GM19324 (cell line): ENCODE data around the gene TRAPPC3L.

Source experiments
- ATAC-seq: cut with Tn5 transposase; IDR thresholded peaks from one replicate; pipeline ENCODE4 v1.9.1; 2021; ENCODE audit warnings: mild to moderate bottlenecking, moderate library complexity; ENCODE audit not compliant: unreplicated experiment, low FRiP score

The TRAPPC3L gene

DNA sequence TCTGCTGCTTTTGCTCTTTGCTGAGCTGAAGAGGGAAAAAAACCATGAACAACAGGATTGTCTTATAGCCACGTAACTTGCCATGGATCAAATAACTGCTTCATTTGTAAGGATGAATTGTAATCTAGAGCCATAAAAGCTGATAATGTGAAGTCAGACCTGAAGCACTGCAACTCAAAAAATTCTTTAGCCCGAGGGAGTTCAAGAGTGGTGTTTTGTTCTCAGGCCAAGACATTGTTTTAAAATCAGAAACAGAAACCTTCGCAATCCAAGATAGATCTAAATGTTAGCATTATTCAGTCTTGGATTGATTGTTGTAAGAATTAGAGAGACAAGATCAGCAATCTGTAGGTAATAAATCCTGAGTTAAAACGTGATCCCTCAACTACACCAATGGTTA, at the start of gene TRAPPC3L:
Gene TRAPPC3L (minus strand): TSS at position 34 of the 400 bp plus-strand sequence. CDS start 170 bp downstream, outside the sequence.
- no peak for ATAC-seq

DNA sequence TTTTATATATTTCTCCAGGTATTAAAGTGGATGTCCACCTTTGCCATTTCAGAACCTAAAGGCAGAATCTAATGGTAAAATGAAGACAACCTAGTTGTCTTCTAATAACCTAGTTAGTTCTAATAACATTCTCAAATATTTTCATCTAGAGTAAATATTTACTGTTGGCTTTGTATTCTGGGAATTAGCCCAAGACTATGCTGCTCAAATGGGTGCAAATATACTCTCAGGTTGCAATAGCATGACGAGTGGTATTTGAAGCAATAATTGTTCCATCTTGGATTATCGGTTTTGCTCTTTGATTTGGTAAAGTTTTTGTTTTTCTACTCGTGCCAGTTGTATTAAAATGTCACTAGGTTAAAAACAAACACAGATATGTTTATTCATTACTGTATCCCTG, 49.8 kb upstream of the TRAPPC3L start:
- no peak for ATAC-seq

DNA sequence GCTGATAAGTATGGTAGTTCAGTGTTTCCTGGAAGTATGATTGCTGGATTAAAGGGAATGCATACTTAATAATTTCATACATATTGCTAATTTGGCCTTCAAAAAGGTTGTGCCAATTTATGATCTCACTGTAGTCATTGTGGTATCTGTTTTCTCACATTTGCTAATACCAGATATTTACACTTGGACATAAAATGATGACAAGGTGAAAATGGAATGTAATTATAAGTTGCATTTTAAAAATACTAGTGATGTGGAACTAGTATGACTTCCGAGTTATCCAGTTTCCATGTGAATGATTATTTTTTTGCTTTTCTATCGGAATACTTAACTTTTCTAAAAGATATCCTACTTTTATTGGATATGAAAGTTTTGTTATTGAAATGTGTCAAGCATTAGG, 41.3 kb upstream of the TRAPPC3L start:
- ATAC-seq = no peak

DNA sequence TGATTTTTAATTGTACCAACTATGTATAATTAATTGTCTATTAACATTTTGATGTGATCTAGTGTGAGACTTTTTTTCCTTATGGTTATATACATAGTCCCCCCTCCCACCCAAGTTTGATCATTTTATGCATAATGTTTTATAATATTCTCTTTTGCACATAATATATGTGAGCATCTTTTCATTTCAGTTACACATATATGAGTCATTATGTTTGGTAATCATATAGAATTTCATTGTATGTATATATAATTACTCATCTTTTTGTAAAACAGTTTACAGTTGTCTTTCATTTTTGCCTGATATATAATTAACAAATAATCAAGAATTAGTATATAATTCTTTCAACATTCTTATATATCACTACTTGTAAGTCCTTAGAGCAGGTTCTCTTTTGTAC, 40.8 kb upstream of the TRAPPC3L start:
- no peak for ATAC-seq

DNA sequence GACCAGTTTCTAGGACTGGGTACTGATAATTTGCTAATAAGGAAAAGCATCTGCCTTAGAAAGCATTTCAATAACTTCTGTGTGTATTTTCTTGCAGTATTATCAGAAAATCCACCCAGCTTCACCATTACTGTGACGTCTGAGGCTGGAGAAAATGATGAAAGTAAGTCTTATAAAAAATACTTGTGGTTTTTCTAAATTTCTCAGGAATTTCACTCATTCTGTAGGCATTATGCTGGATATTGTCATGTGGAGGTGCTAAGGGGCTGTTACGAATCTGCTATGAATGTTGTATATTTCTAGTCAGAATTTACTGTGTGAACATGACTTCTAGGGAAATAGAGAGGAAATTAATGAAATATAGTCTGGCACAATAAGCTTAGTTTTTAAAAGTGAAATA, 34.7 kb upstream of the TRAPPC3L start:
- no peak for ATAC-seq

DNA sequence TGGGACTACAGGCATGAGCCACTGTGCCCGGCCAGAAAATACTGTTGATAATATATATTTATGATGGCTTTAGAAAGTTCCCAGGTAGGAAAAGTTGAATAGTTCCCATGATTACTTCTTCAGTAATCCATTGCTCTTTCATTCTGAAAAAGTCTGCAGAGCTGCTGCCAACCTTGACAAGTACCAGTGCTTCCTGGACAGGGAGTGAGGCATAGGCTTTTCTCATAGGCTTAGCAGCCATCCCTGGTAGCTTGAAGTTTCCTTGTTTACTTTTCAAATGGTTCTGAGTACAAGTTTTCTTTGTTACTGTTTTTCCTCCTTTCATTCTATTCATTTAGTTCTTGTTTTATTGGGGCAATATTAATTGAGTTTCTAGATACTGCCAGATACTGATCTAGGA, 33.7 kb upstream of the TRAPPC3L start:
- ATAC-seq = no peak

DNA sequence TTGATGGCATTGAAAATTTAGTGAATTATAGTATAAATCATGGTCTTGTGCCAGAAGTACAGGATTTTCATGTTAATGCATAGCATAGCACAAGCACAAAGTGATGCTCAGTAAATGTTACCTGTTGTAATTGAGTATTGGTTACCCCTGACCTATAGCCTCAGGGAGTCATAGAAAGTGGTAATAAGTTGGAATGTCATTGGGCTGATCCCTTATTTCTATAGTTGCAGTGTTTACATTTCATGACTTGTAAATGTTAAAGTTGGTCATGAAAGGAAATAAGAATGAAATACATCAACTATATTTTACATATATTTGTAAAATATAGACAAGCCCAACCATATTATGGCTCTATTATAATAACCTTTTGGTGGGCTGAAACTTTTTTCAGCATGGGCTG, 32.9 kb upstream of the TRAPPC3L start:
- no peak for ATAC-seq

DNA sequence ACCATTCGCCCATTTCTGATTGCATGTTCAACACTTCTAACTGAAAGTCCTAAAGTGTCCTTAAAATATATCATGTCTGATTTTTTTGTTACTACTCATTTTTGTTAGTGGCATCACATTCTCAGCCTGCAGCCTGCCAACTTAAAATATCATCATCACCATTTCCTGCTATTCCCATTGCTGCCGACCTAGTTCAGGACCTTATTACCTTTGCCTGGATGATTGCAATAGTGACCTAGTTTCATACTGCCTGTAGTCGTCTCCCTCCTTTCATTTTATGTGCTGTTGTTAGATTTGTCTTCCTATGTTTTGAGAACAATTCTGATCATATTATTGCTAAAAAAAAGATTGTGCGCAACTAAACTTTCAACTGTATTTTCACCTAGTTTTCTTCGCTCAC, 32.0 kb upstream of the TRAPPC3L start:
- ATAC-seq = no peak

DNA sequence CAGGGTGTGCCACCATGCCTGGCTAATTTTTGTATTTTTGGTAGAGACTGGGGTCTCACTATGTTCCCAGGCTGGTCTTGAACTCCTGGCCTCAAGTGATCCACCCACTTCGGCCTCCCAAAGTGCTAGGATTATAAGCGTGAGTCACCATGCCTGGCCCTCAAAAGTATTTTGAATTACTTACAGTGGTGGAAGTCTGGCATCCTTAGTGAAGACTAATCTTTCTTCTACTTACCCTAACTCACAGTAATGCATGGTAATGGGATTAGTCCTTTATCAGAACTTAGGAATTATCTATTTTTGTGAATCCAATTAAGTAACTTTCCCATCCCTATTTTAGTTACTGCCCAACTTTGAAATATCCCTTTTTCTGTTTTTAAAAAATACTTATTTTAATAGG, 29.7 kb upstream of the TRAPPC3L start:
- no peak for ATAC-seq

DNA sequence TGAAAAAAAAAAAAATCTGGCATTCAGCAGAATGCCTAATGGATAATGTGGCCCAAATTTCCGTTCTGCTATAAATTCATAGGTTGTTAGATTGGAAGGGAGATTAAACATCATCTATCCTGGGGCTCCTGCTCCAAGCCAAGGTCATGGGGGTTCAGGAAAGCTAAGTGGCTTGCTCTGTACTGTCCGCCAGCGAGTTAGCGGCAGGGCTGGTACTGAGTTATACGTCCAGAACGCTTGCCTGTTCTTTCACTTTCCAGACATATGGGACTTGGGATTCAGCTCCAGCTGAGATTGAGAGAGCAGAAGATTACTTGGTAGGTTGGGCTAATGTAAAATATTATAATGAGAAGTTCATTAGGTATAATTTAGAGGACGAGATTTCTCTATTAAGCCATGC, 26.7 kb upstream of the TRAPPC3L start:
- no peak for ATAC-seq

DNA sequence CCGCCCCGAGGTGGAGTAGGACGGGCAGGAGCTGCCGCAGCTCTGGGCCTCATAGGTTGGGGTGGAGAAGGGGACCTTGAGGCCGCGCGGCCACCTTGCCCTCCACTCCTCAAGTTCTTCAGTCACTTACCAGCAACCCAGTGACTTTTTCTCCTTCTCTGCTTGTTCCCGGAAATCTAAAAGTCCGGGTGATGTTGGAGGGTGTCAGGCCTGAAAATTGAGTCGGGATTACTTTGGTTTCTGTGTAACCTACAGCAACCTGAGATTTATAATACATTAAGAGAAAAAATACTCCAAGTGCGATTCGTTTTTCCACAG, 26.2 kb upstream of the TRAPPC3L start:
- no peak for ATAC-seq

DNA sequence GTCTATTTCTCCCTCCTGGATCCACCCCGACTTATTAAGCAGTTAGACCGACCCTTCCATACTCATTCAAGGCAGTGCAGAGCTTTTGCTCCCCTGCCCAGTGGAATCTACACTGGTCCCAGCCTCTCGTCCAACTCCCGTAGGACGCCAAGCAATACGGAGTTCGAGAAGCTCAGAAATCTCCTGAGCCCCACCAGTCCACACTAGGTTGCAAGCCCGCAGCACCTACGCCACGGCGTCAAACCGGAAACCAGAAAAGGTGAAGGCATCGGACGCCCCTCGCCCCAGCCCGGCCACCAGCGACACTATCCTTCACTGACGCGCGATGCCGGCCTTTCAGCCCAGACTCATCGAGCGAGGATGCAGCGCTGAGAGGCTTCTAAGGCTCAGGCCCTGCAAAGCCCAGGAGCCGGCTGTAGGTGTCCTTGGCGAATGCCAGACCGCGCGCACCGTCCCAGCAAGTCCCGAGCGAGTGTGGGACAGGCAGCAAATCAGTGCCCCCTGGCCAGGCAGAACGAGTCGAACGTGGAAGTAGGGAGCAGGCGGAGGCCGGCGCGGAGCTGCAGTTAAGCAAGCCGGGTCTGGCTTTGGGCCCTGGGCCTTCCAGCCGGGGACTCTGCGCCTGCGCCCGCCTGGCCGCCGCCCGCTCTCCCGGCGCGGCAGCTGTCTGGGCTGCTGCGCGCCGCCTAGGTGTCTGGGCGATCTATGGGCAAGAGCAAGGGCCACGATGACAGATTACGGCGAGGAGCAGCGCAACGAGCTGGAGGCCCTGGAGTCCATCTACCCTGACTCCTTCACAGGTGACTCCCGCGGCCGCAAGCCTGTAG, 25.6 kb upstream of the TRAPPC3L start, which contains the start of gene RWDD1:
Gene RWDD1 (plus strand): TSS at position 649 of the 827 bp plus-strand sequence. CDS start 79 bp downstream, at position 728.
- peak; percentile 94 for ATAC-seq

DNA sequence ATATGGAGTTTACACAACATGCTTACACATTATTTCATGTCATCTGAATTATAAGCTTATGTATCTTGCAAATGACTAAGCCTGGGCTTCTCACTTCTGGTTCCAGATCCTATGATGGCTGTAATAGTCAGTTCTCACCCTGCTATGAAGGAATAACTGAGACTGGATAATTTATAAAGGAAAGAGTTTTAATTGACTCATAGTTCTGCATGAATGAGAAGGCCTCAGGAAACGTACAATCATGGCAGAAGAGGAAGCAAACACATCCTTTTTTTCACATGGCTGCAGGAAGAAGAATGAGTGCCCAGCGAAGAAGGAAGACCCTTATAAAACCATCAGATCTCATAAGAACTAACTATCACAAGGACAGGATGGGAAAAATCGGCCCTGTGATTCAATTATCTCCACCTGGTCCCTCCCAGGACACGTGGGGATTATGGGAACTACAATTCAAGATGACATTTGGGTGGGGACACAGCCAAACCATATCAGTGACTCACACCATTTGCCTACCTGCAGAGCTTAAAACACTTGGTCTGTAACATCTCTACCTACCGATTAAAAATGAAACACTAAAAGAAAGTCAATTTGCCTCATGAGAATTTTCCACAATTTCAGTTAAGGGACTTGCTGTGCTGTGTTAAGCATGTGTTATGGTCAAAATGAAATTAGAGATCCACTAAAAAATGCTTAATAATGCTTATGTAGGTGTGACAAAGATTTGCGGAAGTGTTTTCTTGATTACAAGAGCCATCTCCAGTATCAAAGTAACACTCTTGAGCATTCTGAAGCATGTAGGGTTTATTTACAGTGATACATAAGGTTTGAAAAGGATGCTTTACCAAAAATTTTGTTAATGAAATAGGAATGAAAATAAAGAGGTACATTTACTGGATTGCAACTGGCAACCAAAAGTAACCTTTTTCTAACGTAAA, 23.6 kb upstream of the TRAPPC3L start:
- no peak for ATAC-seq

DNA sequence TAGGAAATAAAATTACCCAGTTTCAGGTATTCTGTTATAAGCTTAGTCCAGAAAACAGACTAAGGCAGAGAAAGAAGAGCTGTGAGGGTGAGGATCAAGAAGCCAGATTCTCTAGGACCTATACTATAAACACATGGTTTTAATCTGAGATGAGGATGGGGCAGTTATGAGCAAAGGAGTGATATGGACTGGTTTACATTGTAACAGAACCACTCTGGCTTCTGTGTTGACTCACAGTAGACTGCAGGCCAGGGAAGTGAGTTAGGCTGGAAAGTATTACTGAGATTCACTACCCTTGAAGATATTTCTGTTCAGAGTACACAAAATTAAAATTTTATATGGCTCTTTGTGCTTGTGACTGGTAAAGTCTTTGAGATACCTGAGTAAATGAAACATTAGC, 22.6 kb upstream of the TRAPPC3L start:
- ATAC-seq = no peak

DNA sequence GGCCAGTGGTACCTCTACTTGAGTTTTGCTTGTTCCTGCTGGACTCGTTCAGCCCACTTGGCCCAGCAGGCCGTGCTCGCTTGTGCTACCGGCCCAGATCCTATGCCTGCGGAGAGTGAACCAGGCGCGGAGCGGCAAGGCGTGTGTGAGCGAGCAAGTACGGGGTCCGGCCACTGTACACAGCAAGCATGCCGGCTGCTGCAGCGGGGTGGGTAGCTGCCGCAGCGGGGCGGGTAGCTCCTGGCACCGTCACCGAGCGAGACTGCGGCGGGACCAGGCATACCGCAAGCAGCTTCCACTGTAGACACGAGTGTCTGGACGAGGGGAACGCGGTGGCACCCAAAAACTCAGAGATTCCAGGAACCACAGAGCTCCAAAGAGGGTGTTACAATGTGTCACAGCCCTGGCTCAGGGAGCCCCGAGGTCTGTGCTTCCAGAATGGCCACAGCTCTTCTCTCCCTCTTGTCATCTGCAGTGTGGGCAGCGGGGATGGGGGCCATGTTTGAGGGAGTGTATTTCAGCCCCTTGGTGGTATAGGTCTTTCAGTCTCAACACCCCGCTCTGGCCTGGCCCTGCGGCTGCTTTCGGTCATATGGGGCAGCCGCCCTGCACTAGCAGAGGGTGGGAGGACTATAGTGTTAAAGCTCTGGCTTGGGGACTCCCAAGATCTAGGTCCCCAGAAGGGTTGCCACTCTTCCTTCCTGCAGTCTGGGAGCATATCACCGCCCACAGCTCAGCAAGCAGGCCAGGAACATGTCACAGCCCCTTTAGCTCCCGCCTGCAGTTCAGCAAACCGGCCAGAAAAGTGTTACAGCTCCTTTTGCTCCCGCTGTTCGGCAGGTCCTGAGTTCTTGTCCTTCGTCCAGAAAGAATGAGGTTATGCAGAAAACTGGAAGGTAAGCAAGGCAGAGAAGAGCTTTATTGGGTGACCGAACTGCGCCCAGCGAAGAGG, 19.7 kb upstream of the TRAPPC3L start:
- ATAC-seq = no peak

DNA sequence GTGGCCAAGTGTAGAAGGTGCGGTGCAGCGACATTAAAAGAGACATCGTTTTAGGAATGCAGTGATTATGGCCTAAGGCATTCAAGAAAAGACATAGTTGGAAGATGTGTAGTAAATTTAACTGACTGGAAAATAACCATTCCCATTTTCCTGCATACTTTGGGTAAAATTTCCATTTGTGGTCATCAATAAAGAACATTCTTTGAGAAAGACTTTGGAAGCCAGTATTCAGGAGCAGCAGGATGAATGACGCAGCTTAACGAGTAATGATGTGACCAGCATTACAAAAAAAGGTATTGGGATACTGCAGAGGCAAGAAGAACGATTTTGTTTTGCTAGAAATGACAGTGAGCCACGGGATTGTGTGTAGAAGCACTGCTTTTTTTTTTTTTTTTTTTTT, 18.8 kb upstream of the TRAPPC3L start:
- ATAC-seq = no peak

DNA sequence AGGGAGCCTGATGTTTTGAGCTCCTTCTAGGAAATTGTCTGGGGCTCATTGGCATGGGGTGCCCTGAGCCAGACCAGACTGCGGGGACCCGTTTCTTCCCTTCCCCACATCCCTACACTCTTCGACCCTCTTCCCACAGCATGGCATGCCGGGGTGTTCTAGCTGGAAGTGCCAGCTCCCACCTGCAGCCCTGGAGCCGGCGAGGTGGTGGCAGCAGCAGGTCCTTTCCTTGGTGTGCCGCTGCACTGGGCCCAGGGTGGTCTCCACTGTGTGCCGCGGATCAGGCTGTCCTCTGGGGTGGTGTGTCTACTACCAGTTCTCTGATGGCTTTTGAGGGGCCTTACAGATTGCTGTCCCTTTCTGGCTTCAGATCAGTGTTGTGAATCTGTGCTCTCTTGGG, 18.3 kb upstream of the TRAPPC3L start:
- ATAC-seq = no peak

DNA sequence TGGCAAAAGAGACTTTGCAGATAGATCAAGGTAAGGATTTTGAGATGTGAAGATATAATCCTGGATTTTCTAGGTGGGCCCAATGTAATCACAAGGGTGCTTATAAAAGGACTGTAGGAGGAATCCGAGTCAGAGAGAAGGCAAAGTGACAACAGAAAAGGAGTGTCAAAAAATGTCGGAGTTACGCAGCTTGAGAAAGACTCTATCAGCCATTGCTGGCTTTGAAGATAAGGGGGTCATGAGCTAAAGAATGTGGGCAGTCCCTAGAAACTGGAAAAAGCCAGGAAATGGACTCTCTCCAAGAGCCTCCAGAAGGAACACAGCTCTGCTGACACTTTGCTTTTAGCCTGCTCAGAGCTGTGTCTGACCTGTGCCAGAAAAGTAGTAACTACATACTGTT, 17.1 kb upstream of the TRAPPC3L start:
- ATAC-seq = no peak

DNA sequence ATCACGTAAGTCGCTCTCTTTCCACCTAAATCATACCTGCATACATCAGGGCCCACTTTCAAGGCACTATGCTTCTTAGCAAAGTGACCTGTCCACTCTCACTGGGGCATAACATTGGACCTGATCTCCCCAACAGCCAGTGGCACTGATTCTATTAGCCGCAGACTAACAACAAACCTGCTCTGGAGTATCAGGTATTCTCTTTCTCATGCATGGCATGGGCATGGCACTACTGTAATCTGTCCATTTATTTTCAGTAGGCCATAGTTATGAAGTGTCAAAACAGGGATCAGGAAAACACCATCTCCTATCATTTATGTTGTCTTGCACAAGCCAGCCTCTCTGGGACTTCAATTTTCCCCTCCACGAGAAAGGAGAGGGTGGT, 16.5 kb upstream of the TRAPPC3L start:
- no peak for ATAC-seq

DNA sequence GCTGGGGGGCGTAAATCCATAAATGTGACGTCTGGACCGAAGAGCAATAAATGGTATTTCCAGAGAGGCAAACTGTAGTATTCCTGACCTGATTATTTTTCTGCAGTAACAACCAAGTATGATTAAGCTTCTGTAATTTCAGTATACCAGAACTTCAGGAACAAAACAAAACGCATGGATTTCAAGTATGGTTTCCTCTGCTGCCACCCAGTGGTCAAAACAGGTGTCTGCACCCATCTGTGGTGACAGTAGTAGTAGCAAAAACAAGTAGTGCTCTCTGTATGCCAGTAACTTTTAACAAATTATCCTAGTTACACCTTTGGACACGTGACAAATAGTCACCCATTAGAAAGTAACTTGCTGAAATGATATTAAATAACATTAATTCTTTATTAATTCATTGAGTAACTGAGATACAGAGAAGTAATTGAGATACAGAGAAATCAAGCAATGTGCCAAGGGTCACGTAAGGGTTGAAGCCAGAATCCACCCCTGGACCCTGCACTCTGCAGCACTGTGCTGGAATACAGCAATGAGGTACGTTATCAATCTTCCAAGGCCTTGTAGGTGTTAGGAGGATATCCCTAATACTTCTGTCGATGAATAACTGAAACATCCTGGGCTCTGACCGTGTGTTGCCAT, 16.0 kb upstream of the TRAPPC3L start:
- ATAC-seq = no peak
